Measurements from ENCODE around the gene C11orf87.
A peak's percentile ranks its signal among the peaks of the same experiment; 100 is the strongest.

C11orf87 gene

GRCh38 chr11:109384873-109385272, 37.1 kb upstream of the C11orf87 start:
- H3K4me3 ChIP-seq (ENCODE audit: control insufficient read depth, low read depth, low read length) = no peak overlapping the region
- TF ChIP-seq CTCF (conservative IDR thresholded peaks at IDR 0.05; ENCODE audit: control insufficient read depth, insufficient read depth, low read depth, low read length) = no peak
- no peak for DNase-seq (ENCODE audit: low read depth)

- no peak for DNase-seq (ENCODE audit: low read depth)
- H3K4me3 ChIP-seq (ENCODE audit: control insufficient read depth, low read depth, low read length) = no peak overlapping the region
- no peak for TF ChIP-seq CTCF (conservative IDR thresholded peaks at IDR 0.05; ENCODE audit: control insufficient read depth, insufficient read depth, low read depth, low read length)
Observed at GRCh38 chr11:109388982-109389381, 33.0 kb upstream of the C11orf87 start.

- no peak for DNase-seq (ENCODE audit: low read depth)
- TF ChIP-seq CTCF (conservative IDR thresholded peaks at IDR 0.05; ENCODE audit: control insufficient read depth, insufficient read depth, low read depth, low read length) = no peak
- H3K4me3 ChIP-seq (ENCODE audit: control insufficient read depth, low read depth, low read length) = no peak overlapping the region
Observed at GRCh38 chr11:109390752-109391151, 31.2 kb upstream of the C11orf87 start.

- no peak for DNase-seq (ENCODE audit: low read depth)
- H3K4me3 ChIP-seq (ENCODE audit: control insufficient read depth, low read depth, low read length) = no peak overlapping the region
- no peak for TF ChIP-seq CTCF (conservative IDR thresholded peaks at IDR 0.05; ENCODE audit: control insufficient read depth, insufficient read depth, low read depth, low read length)
Observed at GRCh38 chr11:109401545-109401944, 20.4 kb upstream of the C11orf87 start.

- no peak for TF ChIP-seq CTCF (conservative IDR thresholded peaks at IDR 0.05; ENCODE audit: control insufficient read depth, insufficient read depth, low read depth, low read length)
- peak; percentile 53 for DNase-seq (ENCODE audit: low read depth)
- H3K4me3 ChIP-seq (ENCODE audit: control insufficient read depth, low read depth, low read length) = no peak overlapping the region
Observed at GRCh38 chr11:109405671-109406070, 16.3 kb upstream of the C11orf87 start.

DNA sequence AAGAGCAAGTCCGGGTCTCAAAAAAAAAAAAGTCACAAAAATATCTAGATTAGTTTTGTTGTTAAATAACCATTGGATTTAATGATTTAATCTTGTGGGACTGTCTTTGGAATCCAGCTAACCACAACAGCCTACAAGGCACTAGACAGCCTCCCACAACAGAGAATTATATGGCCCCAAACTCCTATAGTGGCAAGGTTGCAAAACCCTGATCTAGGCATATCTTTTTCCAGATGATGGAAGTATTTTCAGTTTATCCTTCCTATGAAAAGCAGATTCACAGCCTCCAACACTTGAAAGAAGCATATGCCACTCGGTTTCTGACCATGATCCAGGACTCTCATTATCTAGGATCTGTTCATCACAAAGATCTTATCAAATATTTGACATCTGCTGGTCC, 5.4 kb upstream of the C11orf87 start:
- no peak for TF ChIP-seq CTCF (conservative IDR thresholded peaks at IDR 0.05; ENCODE audit: control insufficient read depth, insufficient read depth, low read depth, low read length)
- no peak for DNase-seq (ENCODE audit: low read depth)
- no peak overlapping the region for H3K4me3 ChIP-seq (ENCODE audit: control insufficient read depth, low read depth, low read length)

DNA sequence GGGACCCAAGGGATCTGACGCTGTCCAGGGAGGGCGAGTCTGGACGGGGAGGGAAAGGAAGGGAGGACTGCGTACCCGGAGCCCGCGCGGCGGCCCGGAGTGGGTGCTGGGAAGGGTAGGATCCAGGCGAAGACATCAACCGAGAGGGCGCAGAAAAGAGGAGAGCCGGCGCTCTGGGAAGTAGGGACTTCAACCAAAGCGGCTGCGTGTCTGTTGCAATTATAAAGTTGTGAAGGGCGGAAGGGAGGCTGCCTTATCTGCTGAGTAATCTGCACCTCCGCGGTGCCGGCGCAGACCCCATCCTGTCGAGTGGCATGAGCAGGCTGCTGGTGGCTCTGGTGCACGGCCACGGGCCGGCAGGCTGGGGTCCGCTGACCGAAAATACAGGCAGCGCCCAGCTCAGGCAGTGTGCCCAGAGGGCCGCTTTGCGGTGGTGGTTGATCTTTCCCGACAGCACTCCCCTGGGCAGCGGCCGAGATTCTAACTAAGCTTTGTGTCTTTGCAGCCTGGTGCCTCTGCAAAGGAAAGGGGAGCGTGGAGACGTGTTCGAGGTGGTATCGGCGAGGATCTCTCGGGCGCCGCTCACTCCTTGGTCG, 978 bp downstream of the C11orf87 start:
- no peak for DNase-seq (ENCODE audit: low read depth)
- peak overlapping the region; percentile 24 for H3K4me3 ChIP-seq (ENCODE audit: control insufficient read depth, low read depth, low read length)
- TF ChIP-seq CTCF (conservative IDR thresholded peaks at IDR 0.05; ENCODE audit: control insufficient read depth, insufficient read depth, low read depth, low read length) = no peak

All from fibroblast of mammary gland (primary cell).